ENCODE results near the gene SORCS1.

Gene SORCS1

GRCh38 chr10:106609470-106610266 is 554.8 kb downstream of the SORCS1 start:
- TF ChIP-seq EGR1 (IDR thresholded peaks at IDR 0.05) (no peak), ZBTB7A (IDR thresholded peaks at IDR 0.05; ENCODE audit: low read depth) (no peak), TEAD4 (IDR thresholded peaks at IDR 0.05) (no peak), FOXM1 (IDR thresholded peaks at IDR 0.05; ENCODE audit: borderline replicate concordance, low read depth) (no peak), CEBPB (IDR thresholded peaks at IDR 0.05) (no peak), REST (IDR thresholded peaks at IDR 0.05; ENCODE audit: low read depth) (no peak), TAF1 (IDR thresholded peaks at IDR 0.05; ENCODE audit: low read depth) (no peak), TCF12 (IDR thresholded peaks at IDR 0.05; ENCODE audit: low read depth) (no peak)

GRCh38 chr10:106608066-106608465 is 556.4 kb downstream of the SORCS1 start:
- TF ChIP-seq EP300 (IDR thresholded peaks at IDR 0.05; ENCODE audit: borderline replicate concordance), result no peak
- TF ChIP-seq CEBPB (IDR thresholded peaks at IDR 0.05), result no peak
- no peak for TF ChIP-seq REST (IDR thresholded peaks at IDR 0.05; ENCODE audit: low read depth)
- TF ChIP-seq CREB1 (IDR thresholded peaks at IDR 0.05; ENCODE audit: low read depth), result no peak
- no peak for TF ChIP-seq MAX (IDR thresholded peaks at IDR 0.05)
- no peak for TF ChIP-seq NFIC (IDR thresholded peaks at IDR 0.05)
- TF ChIP-seq USF1 (IDR thresholded peaks at IDR 0.05), result no peak
- no peak for TF ChIP-seq FOXM1 (IDR thresholded peaks at IDR 0.05; ENCODE audit: borderline replicate concordance, low read depth)
- TF ChIP-seq ZBTB7A (IDR thresholded peaks at IDR 0.05; ENCODE audit: low read depth), result no peak

- TF ChIP-seq YY1 (IDR thresholded peaks at IDR 0.05; ENCODE audit: low read depth), result no peak
- no peak for TF ChIP-seq ZBTB7A (IDR thresholded peaks at IDR 0.05; ENCODE audit: low read depth)
- no peak for TF ChIP-seq EGR1 (IDR thresholded peaks at IDR 0.05)
- no peak for TF ChIP-seq NFIC (IDR thresholded peaks at IDR 0.05)
- no peak for TF ChIP-seq REST (IDR thresholded peaks at IDR 0.05; ENCODE audit: low read depth)
- no peak for TF ChIP-seq FOXM1 (IDR thresholded peaks at IDR 0.05; ENCODE audit: borderline replicate concordance, low read depth)
- TF ChIP-seq TAF1 (IDR thresholded peaks at IDR 0.05; ENCODE audit: low read depth), result no peak
Measured at GRCh38 chr10:106595281-106595680, 569.2 kb downstream of the SORCS1 start.

- TF ChIP-seq CREB1 (IDR thresholded peaks at IDR 0.05; ENCODE audit: low read depth) (no peak), TAF1 (IDR thresholded peaks at IDR 0.05; ENCODE audit: low read depth) (no peak), TEAD4 (IDR thresholded peaks at IDR 0.05) (no peak), REST (IDR thresholded peaks at IDR 0.05; ENCODE audit: low read depth) (no peak), EGR1 (IDR thresholded peaks at IDR 0.05) (no peak), CEBPB (IDR thresholded peaks at IDR 0.05) (no peak)
Measured at GRCh38 chr10:106593876-106594275, 570.6 kb downstream of the SORCS1 start.

Data from Ishikawa (cell line).